ENCODE results near the gene RAB36. TPM values are rescaled to one million over a fixed set of nuclear protein-coding genes. Genes with fewer than 3 reads are reported as not detected.

RAB36 gene
- total RNA-seq, 2 experiments from 2014 or later = 0.41 to 3.0 TPM

DNA sequence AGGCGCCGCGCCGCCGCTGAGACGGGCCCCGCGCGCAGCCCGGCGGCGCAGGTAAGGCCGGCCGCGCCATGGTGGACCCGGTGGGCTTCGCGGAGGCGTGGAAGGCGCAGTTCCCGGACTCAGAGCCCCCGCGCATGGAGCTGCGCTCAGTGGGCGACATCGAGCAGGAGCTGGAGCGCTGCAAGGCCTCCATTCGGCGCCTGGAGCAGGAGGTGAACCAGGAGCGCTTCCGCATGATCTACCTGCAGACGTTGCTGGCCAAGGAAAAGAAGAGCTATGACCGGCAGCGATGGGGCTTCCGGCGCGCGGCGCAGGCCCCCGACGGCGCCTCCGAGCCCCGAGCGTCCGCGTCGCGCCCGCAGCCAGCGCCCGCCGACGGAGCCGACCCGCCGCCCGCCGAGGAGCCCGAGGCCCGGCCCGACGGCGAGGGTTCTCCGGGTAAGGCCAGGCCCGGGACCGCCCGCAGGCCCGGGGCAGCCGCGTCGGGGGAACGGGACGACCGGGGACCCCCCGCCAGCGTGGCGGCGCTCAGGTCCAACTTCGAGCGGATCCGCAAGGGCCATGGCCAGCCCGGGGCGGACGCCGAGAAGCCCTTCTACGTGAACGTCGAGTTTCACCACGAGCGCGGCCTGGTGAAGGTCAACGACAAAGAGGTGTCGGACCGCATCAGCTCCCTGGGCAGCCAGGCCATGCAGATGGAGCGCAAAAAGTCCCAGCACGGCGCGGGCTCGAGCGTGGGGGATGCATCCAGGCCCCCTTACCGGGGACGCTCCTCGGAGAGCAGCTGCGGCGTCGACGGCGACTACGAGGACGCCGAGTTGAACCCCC lies 35.8 kb downstream of the RAB36 start:
- Histone ChIP-seq H3K79me2 (ENCODE audit: insufficient read depth, low read depth, low read length) (peaks cover 41% of the 10 kb centered on the region), H3K4me2 (ENCODE audit: low read length) (peak overlapping the region; percentile 92), H4K20me1 (ENCODE audit: insufficient read depth, low read length) (peaks cover 26% of the 10 kb centered on the region), H3K27ac (ENCODE audit: low read depth, low read length, poor library complexity, severe bottlenecking) (no peak overlapping the region), H3K4me1 (ENCODE audit: insufficient read depth, low read length, poor library complexity, severe bottlenecking) (peaks cover 60% of the 10 kb centered on the region), H2AFZ (ENCODE audit: low read length) (no peak overlapping the region), H3K36me3 (ENCODE audit: insufficient read depth, low read length) (peaks cover 30% of the 10 kb centered on the region), H3K9me3 (ENCODE audit: low read length) (peaks cover 6% of the 10 kb centered on the region; the same call in 1 of the 2 replicates), H3K4me3 (ENCODE audit: low read depth, low read length, poor library complexity, severe bottlenecking) (peak overlapping the region; percentile 71), H3K9me2 (ENCODE audit: insufficient read depth, low read length) (no peaks in the 10 kb centered on the region)
- peak; percentile 43 for DNase-seq (ENCODE audit: low spot score)
- no TSS peak for BruUV-seq (replicated peaks)
- intact Hi-C loops (cut with micrococcal nuclease; ENCODE audit: unreplicated experiment) = loop anchor here (1.0 kb wide), 1 partner anchor 88 kb away; no protein-coding TSS in a partner anchor
- TF ChIP-seq, protein P1, sequence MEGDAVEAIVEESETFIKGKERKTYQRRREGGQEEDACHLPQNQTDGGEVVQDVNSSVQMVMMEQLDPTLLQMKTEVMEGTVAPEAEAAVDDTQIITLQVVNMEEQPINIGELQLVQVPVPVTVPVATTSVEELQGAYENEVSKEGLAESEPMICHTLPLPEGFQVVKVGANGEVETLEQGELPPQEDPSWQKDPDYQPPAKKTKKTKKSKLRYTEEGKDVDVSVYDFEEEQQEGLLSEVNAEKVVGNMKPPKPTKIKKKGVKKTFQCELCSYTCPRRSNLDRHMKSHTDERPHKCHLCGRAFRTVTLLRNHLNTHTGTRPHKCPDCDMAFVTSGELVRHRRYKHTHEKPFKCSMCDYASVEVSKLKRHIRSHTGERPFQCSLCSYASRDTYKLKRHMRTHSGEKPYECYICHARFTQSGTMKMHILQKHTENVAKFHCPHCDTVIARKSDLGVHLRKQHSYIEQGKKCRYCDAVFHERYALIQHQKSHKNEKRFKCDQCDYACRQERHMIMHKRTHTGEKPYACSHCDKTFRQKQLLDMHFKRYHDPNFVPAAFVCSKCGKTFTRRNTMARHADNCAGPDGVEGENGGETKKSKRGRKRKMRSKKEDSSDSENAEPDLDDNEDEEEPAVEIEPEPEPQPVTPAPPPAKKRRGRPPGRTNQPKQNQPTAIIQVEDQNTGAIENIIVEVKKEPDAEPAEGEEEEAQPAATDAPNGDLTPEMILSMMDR (conservative IDR thresholded peaks at IDR 0.05; ENCODE audit: low read length) = no peak
- TF ChIP-seq EZH2phosphoT487 (IDR thresholded peaks at IDR 0.05; ENCODE audit: borderline replicate concordance, low read depth, low read length) = no peak
- ChIA-PET CTCF (ENCODE audit: unreplicated experiment) (interaction anchor here (1.1 kb wide), 1 partner anchor 101 kb away, joined by 3 read pairs; no protein-coding TSS in a partner anchor), POLR2A (no interaction called here)

- peaks cover 26% of the 10 kb centered on the region for H4K20me1 ChIP-seq (ENCODE audit: insufficient read depth, low read length)
- ChIA-PET CTCF (ENCODE audit: unreplicated experiment) (interaction anchor here (1.1 kb wide), 1 partner anchor 100 kb away, joined by 3 read pairs; no protein-coding TSS in a partner anchor), POLR2A (interaction anchor here (1.8 kb wide), 1 partner anchor 37 kb away, joined by 5 read pairs; no protein-coding TSS in a partner anchor)
- peaks cover 48% of the 10 kb centered on the region for H3K79me2 ChIP-seq (ENCODE audit: insufficient read depth, low read depth, low read length)
- H3K4me3 ChIP-seq (ENCODE audit: low read depth, low read length, poor library complexity, severe bottlenecking) = peak overlapping the region; percentile 71
- peaks cover 37% of the 10 kb centered on the region for H3K36me3 ChIP-seq (ENCODE audit: insufficient read depth, low read length)
- peak overlapping the region; percentile 92 for H3K4me2 ChIP-seq (ENCODE audit: low read length)
- H3K9me3 ChIP-seq (ENCODE audit: low read length) = peaks cover under 1% of the 10 kb centered on the region; the same call in 1 of the 2 replicates
- DNase-seq (ENCODE audit: low spot score) = no peak
- H3K4me1 ChIP-seq (ENCODE audit: insufficient read depth, low read length, poor library complexity, severe bottlenecking) = peaks cover 54% of the 10 kb centered on the region
- no TSS peak for BruUV-seq (replicated peaks)
- no peaks in the 10 kb centered on the region for H3K9me2 ChIP-seq (ENCODE audit: insufficient read depth, low read length)
- intact Hi-C loops (cut with micrococcal nuclease; ENCODE audit: unreplicated experiment) = loop anchor here (2.0 kb wide), 1 partner anchor 27 kb away; no protein-coding TSS in a partner anchor
- H2AFZ ChIP-seq (ENCODE audit: low read length) = no peak overlapping the region
- no peak for TF ChIP-seq EZH2phosphoT487 (IDR thresholded peaks at IDR 0.05; ENCODE audit: borderline replicate concordance, low read depth, low read length)
- TF ChIP-seq, protein P1 (conservative IDR thresholded peaks at IDR 0.05; ENCODE audit: low read length) = no peak
- H3K27ac ChIP-seq (ENCODE audit: low read depth, low read length, poor library complexity, severe bottlenecking) = peak overlapping the region; percentile 27
Measured at GRCh38 chr22:23181721-23182308, 36.5 kb downstream of the RAB36 start.
